ENCODE data around the gene COX11. TPM values are rescaled to one million over a fixed set of nuclear protein-coding genes. Genes with fewer than 3 reads are reported as not detected.
A peak's percentile ranks its signal among the peaks of the same experiment; 100 is the strongest.

Gene COX11
- total RNA-seq, 1 donor from 2014 or later = 68.7 TPM

GRCh38 chr17:54991567-54991966, 23.1 kb upstream of the COX11 start:
- TF ChIP-seq CTCF (IDR thresholded peaks at IDR 0.05) (no peak), EZH2phosphoT487 (IDR thresholded peaks at IDR 0.05) (no peak), EZH2 (IDR thresholded peaks at IDR 0.05) (no peak)
- no peaks in the 10 kb centered on the region for H3K27me3 Mint-ChIP-seq (ENCODE audit: insufficient read depth, low read depth)
- no peak for DNase-seq (ENCODE audit: low spot score)
- no peaks in the 10 kb centered on the region for H3F3A ChIP-seq (ENCODE audit: low read depth)
- H3K36me3 Mint-ChIP-seq = peaks cover 3% of the 10 kb centered on the region
- no peaks in the 10 kb centered on the region for H3K9me3 ChIP-seq (ENCODE audit: low read depth)
- H3K4me3 Mint-ChIP-seq = no peak overlapping the region
- H3K4me3 ChIP-seq = no peak overlapping the region
- H3K27me3 ChIP-seq = no peaks in the 10 kb centered on the region
- no peaks in the 10 kb centered on the region for H4K20me1 ChIP-seq (ENCODE audit: low read depth)
- H3K4me1 ChIP-seq = no peaks in the 10 kb centered on the region
- no peaks in the 10 kb centered on the region for H3K79me2 ChIP-seq (ENCODE audit: low read depth)
- no peak overlapping the region for H3K27ac Mint-ChIP-seq
- H2AFZ ChIP-seq (replicated peaks) = no peak overlapping the region
- peaks cover 5% of the 10 kb centered on the region for H3K36me3 ChIP-seq
- no peak overlapping the region for H3K27ac ChIP-seq
- H3K4me2 ChIP-seq = no peak overlapping the region
- H3K9ac ChIP-seq = no peak overlapping the region
- H3K9me3 Mint-ChIP-seq = no peaks in the 10 kb centered on the region
- peaks cover 4% of the 10 kb centered on the region for H3K4me1 Mint-ChIP-seq

DNA sequence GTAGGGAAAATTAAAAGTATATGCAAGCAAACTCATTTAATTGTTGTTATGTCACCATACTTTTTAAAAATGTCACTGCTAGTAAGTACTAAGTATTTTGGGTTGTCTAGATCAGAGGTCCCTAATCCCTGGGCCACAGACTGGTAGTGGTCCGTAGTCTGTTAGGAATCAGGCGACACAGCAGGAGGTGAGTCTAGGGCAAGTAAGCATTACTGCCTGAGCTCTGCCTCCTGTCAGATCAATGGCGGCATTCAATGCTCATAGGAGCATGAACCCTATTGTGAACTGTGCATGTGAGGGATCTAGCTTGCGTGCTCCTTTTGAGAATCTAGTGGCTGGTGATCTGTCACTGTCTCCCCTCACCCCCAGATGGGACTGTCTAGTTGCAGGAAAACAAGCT, 21.7 kb upstream of the COX11 start:
- Histone ChIP-seq H3K79me2 (ENCODE audit: low read depth) (no peaks in the 10 kb centered on the region), H3K4me1 (no peaks in the 10 kb centered on the region), H3K4me2 (no peak overlapping the region), H3K27ac (no peak overlapping the region), H3K9me3 (ENCODE audit: low read depth) (no peaks in the 10 kb centered on the region), H4K20me1 (ENCODE audit: low read depth) (no peaks in the 10 kb centered on the region), H3K36me3 (peaks cover 5% of the 10 kb centered on the region), H3K27me3 (no peaks in the 10 kb centered on the region), H3K9ac (no peak overlapping the region), H3F3A (ENCODE audit: low read depth) (no peaks in the 10 kb centered on the region), H2AFZ (replicated peaks) (no peak overlapping the region), H3K4me3 (no peak overlapping the region)
- H3K27ac Mint-ChIP-seq = no peak overlapping the region
- peak; percentile 44 for DNase-seq (ENCODE audit: low spot score)
- TF ChIP-seq EZH2phosphoT487 (IDR thresholded peaks at IDR 0.05) (no peak), EZH2 (IDR thresholded peaks at IDR 0.05) (no peak), CTCF (IDR thresholded peaks at IDR 0.05) (no peak)
- peaks cover 4% of the 10 kb centered on the region for H3K4me1 Mint-ChIP-seq
- H3K27me3 Mint-ChIP-seq (ENCODE audit: insufficient read depth, low read depth) = no peaks in the 10 kb centered on the region
- H3K4me3 Mint-ChIP-seq = no peak overlapping the region
- no peaks in the 10 kb centered on the region for H3K9me3 Mint-ChIP-seq
- H3K36me3 Mint-ChIP-seq = peaks cover 4% of the 10 kb centered on the region

DNA sequence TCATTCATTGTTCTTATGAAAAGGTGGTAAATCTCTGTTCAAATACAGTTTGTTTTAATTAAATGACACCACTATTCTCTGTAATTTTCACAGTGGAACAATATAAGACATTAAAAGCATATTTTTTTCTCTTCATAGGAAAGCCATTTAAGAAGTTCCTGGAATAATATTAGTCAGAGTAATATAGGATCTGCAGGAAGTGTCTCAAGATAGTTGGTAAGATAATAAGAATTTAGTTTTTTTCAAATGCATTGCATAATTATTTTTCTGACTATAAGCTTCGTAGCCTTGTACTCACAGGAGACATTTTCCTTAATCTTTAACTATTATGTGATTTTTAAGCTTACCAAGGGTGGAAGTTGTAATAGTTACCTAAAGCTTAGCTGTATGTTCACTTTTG, 17.0 kb upstream of the COX11 start:
- no peak overlapping the region for H3K4me3 ChIP-seq
- H4K20me1 ChIP-seq (ENCODE audit: low read depth) = no peaks in the 10 kb centered on the region
- Mint-ChIP-seq H3K9me3 (peaks cover 10% of the 10 kb centered on the region), H3K27me3 (ENCODE audit: insufficient read depth, low read depth) (no peaks in the 10 kb centered on the region), H3K4me3 (no peak overlapping the region), H3K36me3 (peaks cover 12% of the 10 kb centered on the region), H3K27ac (no peak overlapping the region), H3K4me1 (peaks cover 4% of the 10 kb centered on the region)
- H3K9me3 ChIP-seq (ENCODE audit: low read depth) = no peaks in the 10 kb centered on the region
- no peak overlapping the region for H3K9ac ChIP-seq
- H3K4me2 ChIP-seq = no peak overlapping the region
- H3K27ac ChIP-seq = no peak overlapping the region
- no peaks in the 10 kb centered on the region for H3F3A ChIP-seq (ENCODE audit: low read depth)
- H3K27me3 ChIP-seq = no peaks in the 10 kb centered on the region
- peaks cover 24% of the 10 kb centered on the region for H3K79me2 ChIP-seq (ENCODE audit: low read depth)
- no peak for DNase-seq (ENCODE audit: low spot score)
- H3K36me3 ChIP-seq = peaks cover 5% of the 10 kb centered on the region
- H2AFZ ChIP-seq (replicated peaks) = no peak overlapping the region
- H3K4me1 ChIP-seq = no peaks in the 10 kb centered on the region
- TF ChIP-seq CTCF (IDR thresholded peaks at IDR 0.05) = no peak
- no peak for TF ChIP-seq EZH2 (IDR thresholded peaks at IDR 0.05)
- no peak for TF ChIP-seq EZH2phosphoT487 (IDR thresholded peaks at IDR 0.05)

Data from neural progenitor cell (in vitro differentiated cells).